ENCODE results near the gene BSN.

BSN gene

DNA sequence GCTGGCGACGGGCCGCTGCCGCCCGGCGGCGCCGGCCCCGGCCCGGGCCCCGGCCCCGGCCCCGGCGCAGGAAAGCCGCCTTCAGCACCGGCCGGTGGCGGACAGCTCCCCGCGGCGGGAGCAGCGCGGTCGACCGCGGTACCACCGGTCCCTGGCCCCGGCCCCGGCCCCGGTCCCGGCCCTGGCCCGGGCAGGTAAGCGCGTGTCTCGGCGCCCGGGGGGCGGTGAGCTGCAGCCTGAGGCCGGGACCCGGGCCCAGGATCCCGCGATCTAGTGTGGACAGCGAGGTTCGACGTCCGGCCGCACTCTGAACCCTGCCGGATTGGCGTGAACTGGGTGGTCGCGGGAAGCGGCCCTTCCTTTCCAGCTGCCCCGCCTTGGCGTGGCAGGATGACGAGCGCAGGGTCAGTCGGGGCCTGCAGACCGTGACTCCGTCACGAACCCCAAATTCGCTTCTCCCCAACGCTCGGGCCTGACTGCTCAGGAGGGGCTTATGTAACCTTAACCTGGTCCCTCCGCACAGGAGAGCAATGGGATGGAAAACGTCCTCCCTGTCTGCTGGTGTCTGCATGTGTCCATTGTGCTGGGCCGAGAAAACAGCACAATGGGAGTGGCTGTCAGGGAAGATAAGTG is 472 bp downstream of the BSN start:
- TF ChIP-seq, protein P1, sequence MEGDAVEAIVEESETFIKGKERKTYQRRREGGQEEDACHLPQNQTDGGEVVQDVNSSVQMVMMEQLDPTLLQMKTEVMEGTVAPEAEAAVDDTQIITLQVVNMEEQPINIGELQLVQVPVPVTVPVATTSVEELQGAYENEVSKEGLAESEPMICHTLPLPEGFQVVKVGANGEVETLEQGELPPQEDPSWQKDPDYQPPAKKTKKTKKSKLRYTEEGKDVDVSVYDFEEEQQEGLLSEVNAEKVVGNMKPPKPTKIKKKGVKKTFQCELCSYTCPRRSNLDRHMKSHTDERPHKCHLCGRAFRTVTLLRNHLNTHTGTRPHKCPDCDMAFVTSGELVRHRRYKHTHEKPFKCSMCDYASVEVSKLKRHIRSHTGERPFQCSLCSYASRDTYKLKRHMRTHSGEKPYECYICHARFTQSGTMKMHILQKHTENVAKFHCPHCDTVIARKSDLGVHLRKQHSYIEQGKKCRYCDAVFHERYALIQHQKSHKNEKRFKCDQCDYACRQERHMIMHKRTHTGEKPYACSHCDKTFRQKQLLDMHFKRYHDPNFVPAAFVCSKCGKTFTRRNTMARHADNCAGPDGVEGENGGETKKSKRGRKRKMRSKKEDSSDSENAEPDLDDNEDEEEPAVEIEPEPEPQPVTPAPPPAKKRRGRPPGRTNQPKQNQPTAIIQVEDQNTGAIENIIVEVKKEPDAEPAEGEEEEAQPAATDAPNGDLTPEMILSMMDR (conservative IDR thresholded peaks at IDR 0.05; ENCODE audit: low read depth, low read length): no peak
- no peak overlapping the region for H3K9ac ChIP-seq
- H3K36me3 ChIP-seq (ENCODE audit: insufficient read depth): no peaks in the 10 kb centered on the region
- H3K27me3 ChIP-seq (ENCODE audit: insufficient read depth, low read depth): peaks cover 32% of the 10 kb centered on the region; the same call in 1 of the 2 replicates
- no peak overlapping the region for H3K4me2 ChIP-seq
- H4K20me1 ChIP-seq (ENCODE audit: insufficient read depth): no peaks in the 10 kb centered on the region
- H3K4me1 ChIP-seq (ENCODE audit: low read depth, poor library complexity, severe bottlenecking): no peaks in the 10 kb centered on the region
- peak overlapping the region; percentile 15 for H3K4me3 ChIP-seq (IDR thresholded peaks at IDR 0.05; ENCODE audit: insufficient read depth, low read depth, low read length)
- H2AFZ ChIP-seq (ENCODE audit: low read depth): no peak overlapping the region
- no peaks in the 10 kb centered on the region for H3K79me2 ChIP-seq (ENCODE audit: insufficient read depth, low read depth)
- no peak overlapping the region for H3K27ac ChIP-seq

DNA sequence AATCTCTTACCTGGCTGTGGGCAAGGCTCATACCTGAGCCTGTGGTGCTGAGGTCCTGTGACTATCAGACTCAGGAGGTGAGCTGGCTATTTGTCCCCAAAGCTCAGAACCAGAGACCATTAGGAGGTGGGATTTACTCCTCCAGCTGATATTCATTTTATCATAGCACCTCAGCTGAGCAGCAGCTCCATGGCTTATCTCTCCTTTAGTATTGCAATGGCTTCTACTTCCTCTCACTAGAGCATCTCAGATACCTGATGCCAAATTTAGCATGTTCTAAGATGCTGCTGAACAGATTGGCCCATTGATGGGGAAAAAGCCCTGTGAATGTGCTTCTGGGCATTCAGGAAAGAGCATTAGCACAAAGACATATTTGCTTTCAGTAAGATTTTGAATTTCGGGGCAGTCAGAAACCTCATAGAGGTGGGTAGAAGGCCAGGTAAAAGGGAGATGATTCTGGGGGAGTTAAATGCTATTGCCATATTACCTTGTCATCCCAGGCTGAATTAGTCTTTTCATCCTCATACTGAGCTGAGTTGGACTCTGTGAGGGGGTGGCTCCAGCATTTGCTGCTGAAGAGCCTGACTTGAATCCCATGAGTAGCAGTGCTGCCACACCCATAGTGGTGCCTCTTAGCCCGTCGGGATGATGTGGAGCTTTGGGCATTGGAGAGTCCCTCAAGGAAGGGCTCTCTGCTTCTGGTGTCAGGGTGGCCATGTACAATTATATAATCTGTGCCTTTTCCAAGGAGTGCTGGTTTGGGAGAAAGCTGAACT is 2.4 kb downstream of the BSN start:
- TF ChIP-seq, protein P1 (conservative IDR thresholded peaks at IDR 0.05; ENCODE audit: low read depth, low read length): no peak

DNA sequence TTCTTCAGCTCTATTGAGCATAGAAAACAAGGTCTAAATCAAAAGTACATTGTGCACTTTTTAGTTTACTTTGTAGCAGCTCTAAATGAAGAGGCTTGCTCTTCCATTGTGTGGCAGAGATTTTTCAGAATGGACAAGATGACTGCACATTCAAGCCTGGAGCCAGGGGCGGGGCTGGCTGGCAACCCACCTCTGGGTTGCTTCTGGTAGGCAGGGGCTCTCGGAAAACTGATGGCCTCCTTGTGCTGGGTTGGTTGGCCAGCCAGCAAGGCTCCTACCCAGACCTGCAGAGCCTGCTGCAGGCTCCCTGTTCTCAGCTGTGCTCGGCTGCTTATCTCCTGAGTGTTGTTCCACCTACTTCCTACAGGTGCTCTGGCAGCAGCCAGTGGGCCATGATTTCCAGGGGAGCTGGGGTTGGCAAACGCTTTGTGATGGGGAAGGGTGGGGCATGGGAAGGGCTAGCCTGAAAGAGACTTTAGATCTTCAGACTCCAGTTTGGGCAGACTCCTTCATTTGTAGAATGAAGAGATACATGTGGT is 8.8 kb downstream of the BSN start:
- no peaks in the 10 kb centered on the region for H3K4me1 ChIP-seq (ENCODE audit: low read depth, poor library complexity, severe bottlenecking)
- H2AFZ ChIP-seq (ENCODE audit: low read depth): no peak overlapping the region
- H3K9ac ChIP-seq: no peak overlapping the region
- no peak overlapping the region for H3K27ac ChIP-seq
- H3K27me3 ChIP-seq (ENCODE audit: insufficient read depth, low read depth): peaks cover 6% of the 10 kb centered on the region; the same call in 1 of the 2 replicates
- H4K20me1 ChIP-seq (ENCODE audit: insufficient read depth): no peaks in the 10 kb centered on the region
- H3K4me3 ChIP-seq (IDR thresholded peaks at IDR 0.05; ENCODE audit: insufficient read depth, low read depth, low read length): no peak overlapping the region
- H3K79me2 ChIP-seq (ENCODE audit: insufficient read depth, low read depth): no peaks in the 10 kb centered on the region
- H3K36me3 ChIP-seq (ENCODE audit: insufficient read depth): no peaks in the 10 kb centered on the region
- TF ChIP-seq, protein P1 (conservative IDR thresholded peaks at IDR 0.05; ENCODE audit: low read depth, low read length): no peak
- no peak overlapping the region for H3K4me2 ChIP-seq

More for the DNA sequence above, 2.4 kb downstream of the BSN start:
- Histone ChIP-seq H3K79me2 (ENCODE audit: insufficient read depth, low read depth) (no peaks in the 10 kb centered on the region), H2AFZ (ENCODE audit: low read depth) (no peak overlapping the region), H4K20me1 (ENCODE audit: insufficient read depth) (no peaks in the 10 kb centered on the region), H3K4me2 (no peak overlapping the region), H3K9ac (no peak overlapping the region), H3K36me3 (ENCODE audit: insufficient read depth) (no peaks in the 10 kb centered on the region), H3K4me1 (ENCODE audit: low read depth, poor library complexity, severe bottlenecking) (no peaks in the 10 kb centered on the region), H3K27me3 (ENCODE audit: insufficient read depth, low read depth) (peaks cover 32% of the 10 kb centered on the region; the same call in 1 of the 2 replicates), H3K4me3 (IDR thresholded peaks at IDR 0.05; ENCODE audit: insufficient read depth, low read depth, low read length) (no peak overlapping the region), H3K27ac (no peak overlapping the region)

DNA sequence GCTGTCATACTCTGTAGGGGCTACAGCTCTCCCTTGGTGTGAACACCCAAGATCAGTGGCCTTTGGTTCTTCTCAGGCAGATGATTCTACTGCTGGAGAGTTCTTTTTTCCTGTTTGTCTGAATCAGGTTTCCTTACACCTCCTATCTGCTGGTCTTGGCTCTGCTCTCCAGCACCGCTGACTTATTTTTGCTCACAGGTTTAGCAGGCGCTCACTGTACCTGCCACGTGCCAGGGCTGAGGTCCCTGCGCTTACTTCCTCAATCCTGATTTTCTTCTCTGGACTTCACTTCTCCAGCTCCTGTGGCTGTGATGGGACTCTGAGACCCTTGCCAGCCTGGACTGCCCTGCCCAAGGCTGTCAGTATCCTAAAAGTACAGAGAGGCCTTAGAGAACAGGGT is 9.5 kb downstream of the BSN start:
- Histone ChIP-seq H2AFZ (ENCODE audit: low read depth) (no peak overlapping the region), H3K4me2 (no peak overlapping the region), H3K4me1 (ENCODE audit: low read depth, poor library complexity, severe bottlenecking) (no peaks in the 10 kb centered on the region), H3K79me2 (ENCODE audit: insufficient read depth, low read depth) (no peaks in the 10 kb centered on the region), H4K20me1 (ENCODE audit: insufficient read depth) (no peaks in the 10 kb centered on the region), H3K9ac (no peak overlapping the region), H3K27me3 (ENCODE audit: insufficient read depth, low read depth) (no peaks in the 10 kb centered on the region; the same call in 1 of the 2 replicates), H3K4me3 (IDR thresholded peaks at IDR 0.05; ENCODE audit: insufficient read depth, low read depth, low read length) (no peak overlapping the region), H3K27ac (no peak overlapping the region), H3K36me3 (ENCODE audit: insufficient read depth) (no peaks in the 10 kb centered on the region)
- TF ChIP-seq, protein P1 (conservative IDR thresholded peaks at IDR 0.05; ENCODE audit: low read depth, low read length): no peak

Measured in KMS-11 (cell line).